Mucosa of descending colon (tissue), 3 donors: Measurements from ENCODE around the gene TSHB. TPM values are rescaled to one million over a fixed set of nuclear protein-coding genes. Genes with fewer than 3 reads are reported as not detected.

Experiments used
- ATAC-seq: fragments of 200-7000 bp; cut with Tn5 transposase; one replicate; pipeline ENCODE4 v1.9.1; 2020; ENCODE audit warnings: mild to moderate bottlenecking, moderate library complexity
- DNase-seq, 3 donors: peaks; one replicate each; pipeline ENCODE4 v3.0.0-alpha.2; 2020
- H3K36me3 ChIP-seq: fragments of 200-600 bp; one replicate; pipeline ENCODE4 v1.8.0; 2021; ENCODE audit warnings: low read depth, mild to moderate bottlenecking
- H3K4me1 ChIP-seq: fragments of 200-600 bp; one replicate; pipeline ENCODE4 v1.8.0; 2021; ENCODE audit warnings: low read depth, mild to moderate bottlenecking
- H3K4me3 ChIP-seq: fragments of 200-600 bp; one replicate; pipeline ENCODE4 v1.8.0; 2021; ENCODE audit warnings: mild to moderate bottlenecking
- H3K9me3 ChIP-seq: fragments of 200-600 bp; one replicate; pipeline ENCODE4 v1.8.0; 2021; ENCODE audit warnings: mild to moderate bottlenecking
- CTCF ChIP-seq: fragments of 200-600 bp; IDR thresholded peaks from one replicate; pipeline ENCODE4 v1.8.0; 2022; ENCODE audit warnings: antibody characterized with exemption, mild to moderate bottlenecking
- intact Hi-C, 2 donors: fragments of 100-400 bp; cut with DNase I in 1 of 2; cut with micrococcal nuclease in 1 of 2; formaldehyde crosslinking; loops; one replicate each; pipeline versions ENCODE4 v1.11.0 to v1.11.1; 2022; cut with DNase I, micrococcal nuclease
- long read RNA-seq, 2 donors: library from polyadenylated mRNA; unstranded; transcript quantifications; one replicate each; pipeline ENCODE4 v2.0.0, GENCODE V29; 2019 to 2021
- total RNA-seq, 3 donors: library from RNA; stranded (reverse); fragmentation: NEBNext Ultra II Directional in 2 of 3; extraction: Animal tissue kit (Norgen Biotek cat#: 25700) in 2 of 3; gene quantifications; one replicate each; pipeline versions ENCODE4 v1.2.1 to v1.2.4, GENCODE V29; 2021 to 2023
- donor health status: DM: no; HTN: no; CAD: no; lungs with moderate emphysema.
- donor health status: DM: no; HTN: no; CAD: no.
- donor health status: DM: no; HTN: yes; CAD: no.

Gene TSHB
- total RNA-seq = not detected
- long read RNA-seq, donor 1 = 0 reads
- long read RNA-seq, donor 2 = 0 reads

GRCh38 chr1:115029526-115029925 is at the start of gene TSHB:
TSHB (plus strand) TSS chr1:115029826; CDS start chr1:115033363, 3,537 bp downstream.
- ATAC-seq (no peak), DNase-seq (no peak)
- Histone ChIP-seq H3K4me1 (no peaks in the 10 kb centered on the region), H3K36me3 (no peaks in the 10 kb centered on the region), H3K4me3 (no peak within 1 kb of the TSS), H3K9me3 (no peaks in the 10 kb centered on the region)
- intact Hi-C loops = no loop called here
- no peak for TF ChIP-seq CTCF

GRCh38 chr1:114982251-114982650 is 47.4 kb upstream of the TSHB start:
- H3K36me3 ChIP-seq = no peaks in the 10 kb centered on the region
- no peaks in the 10 kb centered on the region for H3K9me3 ChIP-seq
- no peaks in the 10 kb centered on the region for H3K4me1 ChIP-seq
- ATAC-seq (no peak), DNase-seq (no peak)
- H3K4me3 ChIP-seq = no peak overlapping the region
- intact Hi-C loops = loop anchor here in 1 of 2 donors (5.0 kb wide), 1 partner anchor 130 kb away; no protein-coding TSS in a partner anchor
- no peak for TF ChIP-seq CTCF

GRCh38 chr1:114986286-114986685 is 43.3 kb upstream of the TSHB start:
- DNase-seq (no peak), ATAC-seq (no peak)
- intact Hi-C loops = no loop called here
- TF ChIP-seq CTCF = no peak
- Histone ChIP-seq H3K9me3 (peaks cover 9% of the 10 kb centered on the region), H3K4me1 (no peaks in the 10 kb centered on the region), H3K36me3 (no peaks in the 10 kb centered on the region), H3K4me3 (no peak overlapping the region)

GRCh38 chr1:114988095-114988494 is 41.5 kb upstream of the TSHB start:
- Histone ChIP-seq H3K4me1 (no peaks in the 10 kb centered on the region), H3K4me3 (no peak overlapping the region), H3K9me3 (peaks cover 9% of the 10 kb centered on the region), H3K36me3 (no peaks in the 10 kb centered on the region)
- ATAC-seq = no peak
- DNase-seq = no peak
- intact Hi-C loops = no loop called here
- no peak for TF ChIP-seq CTCF

GRCh38 chr1:114997510-114998289 is 31.9 kb upstream of the TSHB start:
- Histone ChIP-seq H3K4me1 (no peaks in the 10 kb centered on the region), H3K9me3 (no peaks in the 10 kb centered on the region), H3K36me3 (no peaks in the 10 kb centered on the region), H3K4me3 (no peak overlapping the region)
- intact Hi-C loops = no loop called here
- DNase-seq (peak in 1 of 3 donors; percentile 19), ATAC-seq (peak; percentile 40)
- no peak for TF ChIP-seq CTCF
